HG03064 (cell line): ENCODE data around the gene MAN1B1.
"Not testable (repeated sequence)": the region's sequence is repeated elsewhere in the genome, so short reads cannot be mapped to it uniquely, and the experiment has no call there.

Experiments
- ATAC-seq: cut with Tn5 transposase; IDR thresholded peaks from one replicate; pipeline ENCODE4 v1.9.1; 2021; ENCODE audit warnings: low read depth; ENCODE audit not compliant: unreplicated experiment

Gene MAN1B1

DNA sequence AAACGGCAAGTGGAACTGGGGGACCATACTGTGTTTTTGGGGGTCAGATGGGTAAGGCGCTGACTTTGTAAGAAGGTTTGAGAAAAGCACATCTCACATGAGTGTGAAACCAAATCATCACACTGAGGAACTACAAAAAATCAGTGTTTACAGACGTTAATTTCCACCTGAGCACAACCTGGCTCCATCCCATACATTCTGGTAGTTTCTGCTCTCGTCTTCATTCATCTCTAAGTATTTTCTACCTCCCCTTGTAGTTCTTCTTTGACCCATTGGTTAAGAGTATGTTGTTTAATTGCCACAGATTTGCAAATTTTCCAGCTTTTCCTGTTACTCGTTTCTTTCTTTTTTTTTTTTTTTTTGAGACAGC, 36.7 kb downstream of the MAN1B1 start:
- peak; percentile 47 for ATAC-seq

DNA sequence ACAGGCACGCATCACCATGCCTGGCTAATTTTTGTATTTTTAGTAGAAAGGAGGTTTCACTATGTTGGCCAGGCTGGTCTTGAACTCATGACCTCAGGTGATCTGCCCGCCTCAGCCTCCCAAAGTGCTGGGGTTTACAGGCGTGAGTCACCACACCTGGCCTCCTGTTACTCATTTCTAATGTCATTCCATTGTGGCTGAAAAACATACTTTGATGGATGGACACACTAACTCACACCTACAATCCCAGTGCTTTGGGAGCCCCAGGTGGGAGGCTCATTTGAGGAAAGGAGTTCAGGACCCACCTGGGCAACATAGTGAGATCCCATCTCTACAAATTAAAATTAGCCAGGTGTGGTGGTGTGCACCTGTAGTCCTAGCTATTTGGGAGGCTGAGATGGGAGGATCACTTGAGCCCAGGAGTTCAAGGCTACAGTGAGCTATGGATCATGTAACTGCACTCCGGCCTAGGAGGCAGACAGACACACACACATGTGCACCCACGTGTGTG, 37.2 kb downstream of the MAN1B1 start:
- not testable (repeated sequence) for ATAC-seq

DNA sequence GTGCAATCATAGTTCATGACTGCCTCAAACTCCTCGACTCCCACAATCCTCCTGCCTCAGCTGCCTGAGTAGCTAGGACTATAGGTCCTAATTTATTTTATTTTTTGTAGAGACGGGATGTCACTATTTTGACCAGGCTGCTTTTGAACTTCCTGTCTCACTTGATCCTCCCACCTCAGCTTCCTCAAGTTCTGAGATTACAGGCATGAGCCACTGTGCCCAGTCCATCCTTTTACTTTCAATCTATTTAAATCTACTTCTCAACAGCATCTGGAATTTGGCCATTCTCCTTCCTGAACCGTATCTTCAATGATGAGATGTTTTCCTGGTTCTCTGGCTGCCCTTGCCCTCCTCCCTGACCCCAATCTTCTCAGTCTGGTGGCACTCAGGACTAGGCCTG, 40.0 kb downstream of the MAN1B1 start:
- ATAC-seq = no peak

DNA sequence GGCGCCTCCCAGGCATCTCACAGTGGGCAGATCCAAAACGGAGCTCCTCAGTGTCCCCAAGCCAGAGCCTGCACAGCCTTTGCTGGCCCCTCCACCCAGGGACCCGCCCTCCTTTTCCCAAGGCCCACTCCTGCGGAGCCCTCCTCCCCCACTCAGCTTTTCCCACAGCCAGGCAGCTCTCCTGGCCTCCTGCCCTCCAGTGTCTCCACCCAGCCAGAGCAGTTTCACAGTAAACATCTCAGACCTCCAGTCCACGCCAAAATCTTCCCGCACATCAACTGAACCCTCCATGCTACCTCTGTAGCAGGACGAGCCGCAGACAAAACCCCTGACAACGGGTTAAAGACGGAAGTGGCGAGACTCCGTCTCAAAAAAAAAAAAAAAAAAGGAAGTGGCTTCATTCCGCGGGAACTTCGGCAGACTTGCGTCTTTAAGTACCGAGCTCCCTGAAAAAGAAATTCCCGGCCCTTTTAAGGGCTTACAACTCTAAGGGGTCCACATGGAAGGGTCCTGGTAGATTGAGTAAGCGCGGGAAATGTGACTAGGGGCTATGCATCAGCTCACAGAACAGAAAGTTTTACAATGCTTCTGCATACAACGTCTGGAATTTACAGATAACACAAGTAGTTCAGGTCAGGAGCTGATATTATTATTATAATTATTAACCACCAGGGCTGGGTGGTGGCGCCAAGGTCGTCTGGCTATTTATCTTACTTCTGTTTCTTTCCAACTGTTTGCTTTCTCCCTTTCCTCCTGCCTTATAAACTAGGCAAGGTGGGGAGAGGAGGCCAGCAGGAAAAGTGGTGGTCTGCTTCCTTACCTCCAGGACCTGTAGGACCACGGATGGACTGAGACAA, 40.7 kb downstream of the MAN1B1 start:
- ATAC-seq = no peak

DNA sequence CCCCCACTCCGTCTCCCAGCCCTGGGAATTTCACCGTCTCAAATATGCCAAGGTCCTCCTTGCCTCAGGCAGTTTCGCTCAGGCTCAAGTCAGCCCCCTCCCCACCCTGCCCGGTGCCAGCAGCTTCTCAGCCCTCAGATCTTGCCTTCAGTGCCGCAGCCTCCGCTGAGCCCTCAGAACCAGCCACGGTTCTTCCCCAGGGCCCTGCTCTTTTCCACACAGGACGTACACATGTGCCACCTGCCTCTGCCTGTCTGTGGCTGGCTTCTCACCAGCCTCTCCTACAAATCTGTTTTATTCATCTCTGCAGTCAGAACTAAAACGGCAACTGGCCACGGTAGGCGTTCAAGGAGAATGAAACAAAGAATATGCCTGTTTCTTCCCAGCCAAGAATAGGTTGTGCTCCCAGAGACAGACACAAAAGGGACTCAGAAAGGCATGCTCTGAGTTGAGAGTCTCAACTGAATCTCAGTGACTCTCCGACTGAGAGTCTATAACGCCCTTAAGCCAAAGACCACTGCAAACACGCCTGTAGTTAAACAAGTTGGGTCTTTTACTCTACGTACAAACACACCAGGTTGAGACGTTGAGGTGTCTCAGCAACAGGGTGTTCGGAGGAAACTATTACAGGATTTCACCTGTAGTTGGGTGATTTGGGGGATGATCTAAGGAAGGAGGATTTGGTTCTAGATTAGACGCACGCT, 41.5 kb downstream of the MAN1B1 start:
- ATAC-seq = no peak

DNA sequence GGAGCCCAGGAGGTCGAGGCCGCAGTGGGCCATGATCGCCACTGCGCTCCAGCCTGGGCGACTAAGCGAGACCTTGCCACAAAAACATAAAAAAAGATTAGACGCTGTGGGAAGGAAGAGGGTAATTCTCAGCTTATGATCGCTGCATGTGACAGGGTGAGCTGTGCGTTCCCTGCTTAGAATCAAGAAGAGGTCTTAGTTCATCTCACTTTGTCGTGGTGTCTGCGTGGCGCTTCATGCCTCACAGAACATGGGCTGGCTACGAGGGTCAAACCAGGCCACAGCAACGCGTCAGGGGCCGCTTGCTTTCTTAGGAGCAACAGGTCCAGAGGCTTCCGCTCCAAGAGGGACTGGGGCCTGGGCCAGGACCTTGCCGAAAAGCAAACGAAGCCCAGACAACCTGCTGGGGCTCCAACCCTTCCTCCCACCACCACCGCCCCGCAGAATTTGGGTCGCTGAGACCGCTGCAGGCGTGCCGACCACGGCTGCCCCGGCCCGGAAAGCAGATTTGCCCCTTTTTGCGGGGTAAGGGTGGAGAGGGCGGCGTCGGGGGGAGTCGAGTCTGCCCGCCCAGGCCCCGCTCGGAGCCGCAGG, 42.2 kb downstream of the MAN1B1 start:
- no peak for ATAC-seq

DNA sequence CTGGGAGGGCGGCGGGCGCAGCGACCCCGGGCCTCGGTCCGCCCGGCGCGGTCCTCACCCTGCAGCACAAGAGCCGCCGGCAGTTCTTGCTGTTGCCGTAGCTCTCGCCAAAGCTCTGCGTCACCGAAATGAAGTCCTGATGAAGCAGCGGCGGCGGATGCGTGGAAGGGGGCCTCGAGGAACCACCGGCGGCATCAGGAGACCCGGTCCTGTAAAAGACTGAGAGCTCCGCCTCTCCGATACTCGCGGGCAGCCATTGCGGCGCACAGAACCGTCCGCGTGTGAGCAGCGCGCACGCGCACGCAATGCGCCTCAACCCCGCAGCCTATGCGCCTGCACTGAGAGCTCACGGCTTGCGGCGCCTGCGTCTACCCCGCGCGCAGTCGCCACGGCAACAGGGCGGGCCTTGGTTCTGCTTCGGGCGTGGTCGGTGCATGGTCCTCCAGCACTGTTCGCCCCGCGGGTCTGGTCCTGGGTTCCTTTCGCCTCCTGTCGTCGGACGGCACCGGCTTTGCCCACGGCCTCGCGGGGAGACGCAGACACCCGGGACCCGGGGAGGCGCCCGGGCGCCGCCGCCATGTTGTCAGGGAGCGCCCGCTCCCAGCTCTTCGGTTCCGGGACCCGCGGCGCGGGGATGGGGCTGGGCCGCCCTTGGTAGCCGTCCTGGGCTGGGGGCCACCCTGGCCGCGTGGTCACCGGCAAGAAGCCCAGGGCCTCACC, 42.8 kb downstream of the MAN1B1 start:
- no peak for ATAC-seq

DNA sequence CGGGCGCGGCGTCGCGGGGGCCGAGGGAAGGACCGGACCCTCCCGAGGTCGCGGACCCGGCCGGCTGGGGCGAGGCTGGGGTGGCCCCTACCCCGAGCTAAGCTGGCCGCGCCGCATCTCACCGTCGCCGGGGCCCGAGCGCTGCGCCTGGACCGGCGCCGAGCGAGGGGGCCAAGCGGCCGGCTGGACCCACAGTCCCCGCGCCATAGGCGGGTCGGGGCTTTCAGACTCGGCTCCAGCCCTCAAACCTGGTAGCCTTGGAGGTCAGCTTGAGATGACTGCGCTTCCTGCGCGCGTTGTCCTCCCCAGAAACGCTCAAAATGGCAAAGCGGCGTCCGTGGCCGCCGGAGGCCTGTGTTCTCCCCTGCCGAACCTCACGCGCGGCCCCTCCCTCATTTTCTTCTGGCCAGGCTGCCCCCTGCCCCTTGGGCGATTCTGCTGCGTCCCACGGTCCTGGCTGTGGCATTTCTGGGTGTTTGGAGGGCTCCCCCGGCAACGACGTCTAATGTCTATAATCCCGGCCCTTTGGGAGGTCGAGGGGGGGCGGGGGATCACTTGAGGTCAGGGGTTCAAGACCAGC, 43.5 kb downstream of the MAN1B1 start:
- no peak for ATAC-seq

DNA sequence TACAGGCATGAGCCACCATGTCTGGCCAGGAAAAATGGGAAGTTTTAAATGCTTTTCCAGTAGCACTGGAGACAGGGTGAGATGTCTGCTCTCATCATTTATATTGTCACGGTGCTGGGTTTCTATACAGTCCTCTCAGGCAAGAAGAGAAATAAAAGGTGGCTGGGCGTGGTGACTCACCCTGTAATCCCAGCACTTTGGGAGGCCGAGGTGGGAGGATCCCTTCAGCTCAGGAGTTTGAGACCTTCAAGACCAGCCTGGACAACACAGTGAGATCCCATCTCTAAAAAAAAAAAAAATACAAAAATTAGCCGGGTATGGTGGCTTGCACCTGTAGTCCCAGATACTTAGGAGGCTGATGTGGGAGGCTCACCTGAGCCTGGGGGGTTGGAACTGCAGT, 47.4 kb downstream of the MAN1B1 start:
- ATAC-seq = no peak

DNA sequence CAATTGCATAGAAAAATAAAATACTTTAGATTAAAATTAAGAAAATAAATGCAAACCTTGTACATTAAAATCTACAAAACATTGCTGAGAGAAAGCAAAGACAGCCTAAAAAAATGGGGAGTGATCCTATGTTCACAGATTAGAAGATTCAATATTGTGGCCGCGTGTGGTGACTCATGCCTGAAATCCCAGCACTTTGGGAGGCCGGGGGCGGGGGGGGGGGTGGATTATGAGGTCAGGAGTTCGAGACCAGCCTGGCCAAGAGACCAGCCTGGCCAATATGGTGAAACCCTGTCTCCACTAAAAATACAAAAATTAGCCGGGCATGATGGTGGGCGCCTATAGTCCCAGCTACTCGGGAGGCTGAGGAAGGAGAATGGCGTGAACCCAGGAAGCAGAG, 48.4 kb downstream of the MAN1B1 start:
- not testable (repeated sequence) for ATAC-seq

DNA sequence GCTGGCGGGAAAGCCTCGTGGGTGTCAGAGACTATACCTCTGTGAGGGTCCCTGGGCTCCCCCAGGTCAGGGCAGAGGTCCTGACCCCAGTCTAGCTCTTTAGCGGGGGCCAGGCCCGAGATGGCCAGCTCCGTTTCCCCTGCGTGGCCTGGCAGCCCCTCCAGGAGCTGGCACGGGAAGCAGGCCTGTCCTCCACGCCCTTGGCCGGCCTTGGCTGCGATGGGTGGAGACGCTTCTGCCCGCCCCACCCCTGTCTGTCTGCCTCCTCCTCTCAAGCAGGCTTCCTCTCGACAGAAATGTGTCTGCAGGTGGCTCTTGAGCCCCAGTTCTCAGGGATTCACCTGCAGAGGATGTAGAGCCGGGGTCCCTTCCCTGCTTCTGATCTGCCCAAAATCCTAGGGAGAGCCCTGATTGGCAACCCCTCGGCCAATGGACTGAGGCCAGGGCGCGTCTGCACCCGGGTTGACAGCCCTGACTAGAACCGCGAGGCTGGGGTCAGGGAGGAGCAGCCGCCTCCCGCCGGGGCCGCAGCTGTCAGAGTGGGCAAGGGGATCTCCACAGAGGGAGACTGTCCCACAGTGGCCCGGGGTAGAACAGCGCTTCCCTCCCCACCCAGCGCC, 49.6 kb downstream of the MAN1B1 start:
- ATAC-seq = no peak

DNA sequence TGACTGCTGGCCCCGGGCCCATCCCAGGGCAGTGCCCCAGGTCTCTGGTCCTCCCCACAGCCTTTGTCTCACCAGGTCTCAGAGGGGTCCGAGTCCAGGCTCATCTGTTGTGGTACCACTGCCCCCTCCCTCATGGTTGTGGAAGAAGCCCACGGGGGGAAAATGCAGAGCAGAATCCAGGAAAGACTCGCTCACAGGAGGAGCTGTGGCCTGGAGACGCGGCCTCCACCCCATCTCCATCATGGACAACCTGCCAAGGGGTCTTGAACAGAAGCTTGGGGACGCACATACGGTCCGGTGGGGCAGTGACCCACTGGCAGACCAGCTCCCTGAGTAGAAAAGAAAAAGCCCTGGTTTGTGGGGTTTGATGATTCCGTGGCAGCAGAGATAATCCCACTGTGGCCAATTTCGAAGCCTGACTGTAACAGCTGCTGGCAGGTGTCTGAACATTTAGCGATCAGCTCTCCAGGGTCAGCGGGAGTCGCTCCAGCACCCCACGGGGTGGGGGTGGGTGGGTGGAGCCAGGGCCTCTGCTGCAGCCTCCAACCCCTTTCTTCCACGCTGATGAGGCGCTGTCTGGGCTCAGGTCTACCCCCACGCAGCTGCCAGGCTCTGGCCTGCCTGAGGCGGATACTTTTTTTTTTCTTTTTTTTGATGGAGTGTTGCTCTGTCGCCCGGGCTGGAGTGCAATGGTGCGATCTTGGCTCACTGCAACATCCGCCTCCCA, 50.3 kb downstream of the MAN1B1 start:
- ATAC-seq = no peak

DNA sequence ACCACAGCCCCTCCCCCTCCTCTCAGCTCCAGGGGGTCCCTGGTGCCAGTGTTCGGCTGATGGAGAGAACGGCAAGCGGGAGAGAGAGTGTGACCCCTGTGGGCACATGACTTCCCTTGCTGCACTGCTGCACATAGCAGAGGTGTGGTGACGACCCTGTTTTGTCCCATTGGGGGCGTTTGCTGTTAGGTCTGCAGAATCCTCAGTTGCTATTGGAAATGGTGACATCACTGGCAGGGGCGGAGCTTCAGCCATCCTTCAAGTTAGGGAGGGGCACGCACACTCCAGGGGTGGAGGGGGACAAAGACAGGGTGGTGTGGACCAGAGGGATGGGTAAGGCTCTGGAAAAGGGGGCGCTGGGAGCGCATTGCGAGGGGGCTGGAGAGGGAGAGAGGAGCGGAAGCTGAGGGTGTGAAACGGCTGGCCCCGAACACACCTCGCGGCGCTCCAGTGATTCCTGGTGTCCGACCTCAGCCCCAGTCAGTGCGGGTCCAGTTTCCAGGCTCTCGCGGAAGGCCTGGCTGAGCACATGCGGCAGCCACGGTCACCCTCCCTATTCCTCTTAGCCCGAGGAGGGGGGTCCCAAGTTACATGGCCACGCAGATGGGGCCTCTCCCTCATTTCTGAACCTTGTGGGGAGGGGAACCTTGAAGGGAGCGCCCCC, 51.4 kb downstream of the MAN1B1 start:
- no peak for ATAC-seq

DNA sequence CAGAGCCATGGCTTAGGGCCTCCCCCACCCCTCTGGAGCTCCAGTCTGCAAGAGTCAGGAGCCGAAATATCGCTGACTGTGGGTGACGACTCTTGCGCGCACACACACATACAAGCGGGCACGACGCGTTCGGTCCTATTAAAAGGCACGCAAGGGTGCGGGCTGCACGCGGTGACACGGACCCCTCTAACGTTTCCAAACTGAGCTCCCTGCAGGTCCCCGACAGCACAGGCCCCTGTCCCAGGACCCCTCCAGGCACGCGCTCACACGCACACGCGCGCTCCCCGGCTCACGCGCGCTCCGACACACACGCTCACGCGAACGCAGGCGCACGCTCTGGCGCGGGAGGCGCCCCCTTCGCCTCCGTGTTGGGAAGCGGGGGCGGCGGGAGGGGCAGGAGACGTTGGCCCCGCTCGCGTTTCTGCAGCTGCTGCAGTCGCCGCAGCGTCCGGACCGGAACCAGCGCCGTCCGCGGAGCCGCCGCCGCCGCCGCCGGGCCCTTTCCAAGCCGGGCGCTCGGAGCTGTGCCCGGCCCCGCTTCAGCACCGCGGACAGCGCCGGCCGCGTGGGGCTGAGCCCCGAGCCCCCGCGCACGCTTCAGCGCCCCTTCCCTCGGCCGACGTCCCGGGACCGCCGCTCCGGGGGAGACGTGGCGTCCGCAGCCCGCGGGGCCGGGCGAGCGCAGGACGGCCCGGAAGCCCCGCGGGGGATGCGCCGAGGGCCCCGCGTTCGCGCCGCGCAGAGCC, 52.1 kb downstream of the MAN1B1 start, which contains the start of gene GRIN1:
Gene GRIN1 (plus strand): TSS at position 433 of the 746 bp plus-strand sequence. CDS start 333 bp downstream, outside the sequence.
- ATAC-seq = no peak

DNA sequence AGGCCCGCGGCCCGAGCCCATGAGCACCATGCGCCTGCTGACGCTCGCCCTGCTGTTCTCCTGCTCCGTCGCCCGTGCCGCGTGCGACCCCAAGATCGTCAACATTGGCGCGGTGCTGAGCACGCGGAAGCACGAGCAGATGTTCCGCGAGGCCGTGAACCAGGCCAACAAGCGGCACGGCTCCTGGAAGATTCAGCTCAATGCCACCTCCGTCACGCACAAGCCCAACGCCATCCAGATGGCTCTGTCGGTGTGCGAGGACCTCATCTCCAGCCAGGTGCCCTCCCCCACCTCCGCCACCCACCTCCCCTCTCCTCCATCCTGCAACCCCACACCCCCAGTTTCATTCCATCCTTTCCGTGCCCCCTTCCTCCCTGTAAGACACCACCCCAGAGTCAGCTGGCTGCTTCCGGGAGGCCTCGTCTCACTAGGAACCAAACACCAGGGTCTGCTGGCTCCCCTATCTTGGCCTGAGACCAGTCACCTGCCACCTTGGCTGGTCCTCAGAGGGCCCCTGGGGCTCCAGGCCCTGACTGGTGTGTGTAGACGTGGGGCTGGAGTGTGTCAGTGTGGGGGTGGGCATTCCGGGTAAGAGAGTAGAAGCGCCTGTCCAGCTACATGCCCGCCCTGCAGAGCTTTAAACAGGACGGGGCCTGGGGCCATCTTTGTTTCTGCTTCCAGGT, 52.8 kb downstream of the MAN1B1 start:
- no peak for ATAC-seq

DNA sequence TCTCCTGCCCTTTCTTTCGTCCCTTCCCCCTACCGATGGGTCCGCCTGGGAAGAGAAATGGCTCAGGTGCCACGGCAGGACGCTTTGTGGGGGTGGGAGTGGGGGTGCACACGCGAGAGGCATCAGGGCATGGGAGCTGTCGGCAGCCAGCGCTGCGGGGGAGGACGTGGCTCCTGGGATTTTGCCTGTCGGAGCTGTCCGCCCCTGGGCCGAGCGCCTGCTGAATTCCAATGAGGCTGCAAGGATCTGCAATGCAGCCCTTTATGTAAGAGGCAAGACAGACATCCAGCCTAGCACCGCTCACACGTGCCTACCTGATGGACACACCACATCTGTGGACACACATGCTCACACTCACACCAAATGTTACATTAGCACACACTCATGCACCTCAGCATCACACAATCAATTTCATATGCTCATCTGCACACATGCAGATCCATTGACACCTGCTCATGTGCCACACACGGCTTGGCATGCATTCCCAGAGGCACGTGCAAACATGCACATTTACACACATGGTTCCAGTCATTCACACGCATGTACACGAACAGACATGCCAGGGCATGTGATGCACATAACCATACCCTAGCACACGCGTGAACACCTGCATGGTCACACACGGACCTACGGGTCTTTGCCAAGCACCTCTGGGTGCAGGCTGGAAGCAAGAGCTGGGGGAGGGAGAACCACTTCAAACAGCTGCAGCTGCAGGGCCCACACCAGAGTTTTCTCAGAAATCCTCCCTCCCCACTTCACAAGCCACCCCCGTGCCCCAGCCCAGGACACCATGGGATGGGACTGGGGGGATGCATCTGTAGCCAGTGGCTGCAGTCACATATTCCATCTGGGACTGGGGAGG, 53.6 kb downstream of the MAN1B1 start:
- no peak for ATAC-seq
